Erythroblast (primary cell): Measurements from ENCODE around the gene RNF111.
"Not testable (repeated sequence)": the region's sequence is repeated elsewhere in the genome, so short reads cannot be mapped to it uniquely, and the experiment has no call there.

Experiments used
- GATA1 ChIP-seq: IDR thresholded peaks from 2 replicates; pipeline ENCODE4 v1.6.1; 2011; ENCODE audit warnings: low read depth, mild to moderate bottlenecking, control low read depth, low read length, moderate library complexity
- POLR2A ChIP-seq: IDR thresholded peaks from 2 replicates; pipeline ENCODE4 v1.6.1; 2011; ENCODE audit warnings: mild to moderate bottlenecking, low read length

DNA sequence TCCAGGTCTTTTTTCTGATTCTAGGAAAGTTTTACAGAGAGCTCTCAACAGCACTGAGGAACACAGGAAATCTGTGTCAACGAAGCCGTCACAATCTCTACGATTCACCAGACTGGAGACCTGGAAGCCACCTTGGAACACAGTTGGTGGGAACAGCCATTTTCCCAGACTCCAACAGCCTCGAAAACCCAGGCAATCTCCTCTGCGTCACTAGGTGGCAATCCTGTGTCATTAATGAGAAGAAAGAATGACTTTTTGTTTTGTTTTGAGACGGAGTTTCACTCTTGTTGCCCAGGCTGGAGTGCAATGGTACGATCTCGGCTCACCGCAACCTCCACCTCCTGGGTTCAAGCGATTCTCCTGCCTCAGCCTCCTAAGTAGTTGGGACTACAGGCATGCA lies 157.1 kb downstream of the RNF111 start:
- TF ChIP-seq POLR2A, GATA1: not testable (repeated sequence)
